OCI-LY7 (cell line): ENCODE data around the gene HNRNPL. TPM values are rescaled to one million over a fixed set of nuclear protein-coding genes. Genes with fewer than 3 reads are reported as not detected.

Source experiments
- BruUV-seq: library from RNA; stranded (reverse); fragments of 400-500 nt; replicated peaks from 2 replicates; lab custom pipeline; 2021; lab: Mats Ljungman, UMichigan
- CTCF ChIA-PET: fragments of 300-600 bp; sonication (Branson Sonifier 250); formaldehyde crosslinking; loops from one replicate; lab custom pipeline; 2022; ENCODE audit warnings: antibody characterized with exemption; ENCODE audit not compliant: unreplicated experiment; lab: Charles Lee
- POLR2A ChIA-PET: fragments of 300-600 bp; sonication (Branson Sonifier 250); formaldehyde crosslinking; loops from one replicate; lab custom pipeline; 2022; ENCODE audit warnings: antibody characterized with exemption; lab: Charles Lee
- DNase-seq: peaks from one replicate; pipeline ENCODE4 v3.0.0-alpha.2; 2015; ENCODE audit warnings: low spot score
- H2AFZ ChIP-seq: fragments of 200-600 bp; sonication (generic), shearing (Covaris generic); 2 replicates; pipeline ENCODE4 v1.6.1; 2014; ENCODE audit warnings: mild to moderate bottlenecking, antibody characterized with exemption, low read length, moderate library complexity
- H3K27ac ChIP-seq: fragments of 200-600 bp; sonication (generic); 2 replicates; pipeline ENCODE4 v1.5.1; 2014; ENCODE audit warnings: mixed run types, low read depth, mild to moderate bottlenecking, moderate library complexity, low read length, inconsistent platforms; ENCODE audit not compliant: poor library complexity, severe bottlenecking
- H3K36me3 ChIP-seq: fragments of 200-600 bp; sonication (generic); 2 replicates; pipeline ENCODE4 v1.6.1; 2014; ENCODE audit warnings: mild to moderate bottlenecking, antibody characterized with exemption, low read length, moderate library complexity, mixed read lengths; ENCODE audit not compliant: insufficient read depth
- H3K4me1 ChIP-seq: fragments of 200-600 bp; sonication (generic); 2 replicates; pipeline ENCODE4 v1.5.1; 2014; ENCODE audit warnings: mild to moderate bottlenecking, low read length; ENCODE audit not compliant: insufficient read depth, poor library complexity, severe bottlenecking
- H3K4me2 ChIP-seq: fragments of 200-600 bp; sonication (generic); 2 replicates; pipeline ENCODE4 v1.6.1; 2014; ENCODE audit warnings: mild to moderate bottlenecking, low read length
- H3K4me3 ChIP-seq: fragments of 200-600 bp; sonication (generic); 2 replicates; pipeline ENCODE4 v1.5.1; 2014; ENCODE audit warnings: mild to moderate bottlenecking, low read depth, low read length; ENCODE audit not compliant: poor library complexity, severe bottlenecking
- H3K79me2 ChIP-seq: fragments of 200-600 bp; sonication (generic); 2 replicates; pipeline ENCODE4 v1.6.1; 2016; ENCODE audit warnings: low read depth, mild to moderate bottlenecking, low read length, moderate library complexity, mixed read lengths; ENCODE audit not compliant: insufficient read depth
- H3K9me2 ChIP-seq: fragments of 200-600 bp; sonication (generic); 2 replicates; pipeline ENCODE4 v1.6.1; 2016; ENCODE audit warnings: mild to moderate bottlenecking, low read length, mixed read lengths; ENCODE audit not compliant: insufficient read depth
- H3K9me3 ChIP-seq: fragments of 200-600 bp; sonication (generic); 2 replicates; pipeline ENCODE4 v1.6.1; 2014; ENCODE audit warnings: mild to moderate bottlenecking, mixed run types, low read length, mixed read lengths
- H4K20me1 ChIP-seq: fragments of 200-600 bp; sonication (generic); 2 replicates; pipeline ENCODE4 v1.6.1; 2014; ENCODE audit warnings: mild to moderate bottlenecking, antibody characterized with exemption, low read length, moderate library complexity, mixed read lengths; ENCODE audit not compliant: insufficient read depth
- CTCF ChIP-seq: fragments of 200-600 bp; sonication (generic); conservative IDR thresholded peaks from 2 replicates; pipeline ENCODE4 v1.5.1; 2014; ENCODE audit warnings: mild to moderate bottlenecking, antibody characterized with exemption, low read length, moderate library complexity, mixed read lengths
- EZH2phosphoT487 ChIP-seq: fragments of 200-600 bp; sonication (generic); IDR thresholded peaks from 2 replicates; pipeline ENCODE4 v1.6.1; 2018; ENCODE audit warnings: low read depth, borderline replicate concordance, mild to moderate bottlenecking, mixed run types, antibody characterized with exemption, low read length, moderate library complexity, mixed read lengths
- intact Hi-C: fragments of 100-400 bp; cut with micrococcal nuclease; formaldehyde crosslinking; loops from one replicate; pipeline ENCODE4 v1.10.0; 2022; ENCODE audit not compliant: unreplicated experiment
- small RNA-seq: library from RNA; depleted of rRNA; stranded (forward); fragments of <200 nt; gene quantifications from one replicate; pipeline ENCODE3, GENCODE V24; 2014
- total RNA-seq, 2 experiments: library from RNA; depleted of rRNA in 1 of 2; stranded (reverse); fragments of >200 nt in 1 of 2; shearing (Covaris generic) in 1 of 2; gene quantifications; 2 replicates each; pipeline ENCODE4 v1.2.3, GENCODE V29; 2014 to 2022

Gene HNRNPL
- total RNA-seq, 2 experiments from 2014 or later, result 263 to 655 TPM

- POLR2A ChIA-PET, result no interaction called here
- Histone ChIP-seq H4K20me1 (no peaks in the 10 kb centered on the region), H3K9me3 (no peaks in the 10 kb centered on the region), H3K4me2 (no peak within 1 kb of the TSS), H2AFZ (no peak within 1 kb of the TSS), H3K4me1 (no peaks in the 10 kb centered on the region), H3K27ac (no peak within 1 kb of the TSS), H3K9me2 (no peaks in the 10 kb centered on the region), H3K79me2 (no peaks in the 10 kb centered on the region), H3K4me3 (no peak within 1 kb of the TSS), H3K36me3 (no peaks in the 10 kb centered on the region)
- no TSS peak for BruUV-seq
- intact Hi-C loops, result no loop called here
- CTCF ChIA-PET, result no interaction called here
- no peak for DNase-seq
- no peak for TF ChIP-seq CTCF
- TF ChIP-seq EZH2phosphoT487, result no peak
Measured at GRCh38 chr19:38788478-38789243, 61.1 kb downstream of the HNRNPL start, which contains the start of gene LGALS7B. TSS of gene LGALS7B (plus strand) at chr19:38789200. CDS start at chr19:38789227, 27 bp downstream.

DNA sequence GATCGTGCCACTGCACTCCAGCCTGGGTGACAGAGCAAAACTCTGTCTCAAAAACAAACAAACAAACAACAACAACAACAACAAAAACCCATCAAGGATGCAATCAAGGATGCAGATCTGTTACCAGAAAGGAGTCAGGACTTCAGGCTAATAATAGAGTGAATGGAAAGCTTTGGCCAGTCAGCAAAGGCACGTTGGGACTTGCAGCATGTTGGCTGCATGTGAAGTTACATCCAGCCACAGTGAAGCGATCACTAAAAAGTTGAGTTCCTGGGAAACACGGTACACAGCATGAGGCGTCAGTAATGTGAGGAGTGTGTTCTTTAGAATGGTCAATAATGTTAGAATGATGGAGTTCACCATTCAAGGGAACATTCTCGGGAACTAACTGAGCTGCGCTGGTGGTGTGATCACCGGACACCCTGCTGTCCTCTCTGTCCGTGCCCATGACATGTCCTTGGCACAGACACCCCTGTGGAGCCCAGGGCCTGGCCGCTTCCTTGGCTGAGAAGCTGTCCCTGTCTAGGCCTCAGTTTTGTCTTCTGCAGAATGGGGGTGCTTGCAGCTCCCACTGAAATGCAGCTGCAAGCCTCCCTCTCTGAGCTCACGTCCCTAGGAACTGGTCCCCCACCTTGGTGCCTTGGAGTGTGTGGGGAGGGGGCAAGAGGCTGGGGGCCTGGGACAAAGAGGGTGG lies 63.1 kb downstream of the HNRNPL start:
- intact Hi-C loops, result no loop called here
- no peaks in the 10 kb centered on the region for H3K36me3 ChIP-seq
- H4K20me1 ChIP-seq, result no peaks in the 10 kb centered on the region
- H3K4me1 ChIP-seq, result no peaks in the 10 kb centered on the region
- DNase-seq, result no peak
- CTCF ChIA-PET, result no interaction called here
- no peak overlapping the region for H3K27ac ChIP-seq
- H3K9me3 ChIP-seq, result no peaks in the 10 kb centered on the region
- H3K79me2 ChIP-seq, result no peaks in the 10 kb centered on the region
- H3K4me2 ChIP-seq, result no peak overlapping the region
- POLR2A ChIA-PET, result no interaction called here
- no peaks in the 10 kb centered on the region for H3K9me2 ChIP-seq
- no peak for TF ChIP-seq EZH2phosphoT487
- TF ChIP-seq CTCF, result no peak
- H2AFZ ChIP-seq, result no peak overlapping the region
- H3K4me3 ChIP-seq, result no peak overlapping the region
- BruUV-seq, result no TSS peak

Small RNA genes within 50 kb of the gene (small RNA-seq; reads per million reads assigned to genes)
- gene RNU6-140P, result not detected

Other genes with a start within 250 kb of the HNRNPL start
- gene MAP4K1, start 232.0 kb downstream of the HNRNPL start, total RNA-seq (2014; rRNA removed; shearing (Covaris generic)), result 102 and 108 TPM in 2 replicates
- gene MAP4K1, start 232.0 kb downstream of the HNRNPL start, total RNA-seq (2022), result 313 and 331 TPM in 2 replicates
- gene EIF3K, start 230.8 kb downstream of the HNRNPL start, total RNA-seq (2014; rRNA removed; shearing (Covaris generic)), result 321 and 325 TPM in 2 replicates
- 353 and 364 TPM in 2 replicates for gene EIF3K, start 230.8 kb downstream of the HNRNPL start, total RNA-seq (2022)
- gene ACTN4, start 202.3 kb downstream of the HNRNPL start, total RNA-seq (2014; rRNA removed; shearing (Covaris generic)), result 86.8 and 96.9 TPM in 2 replicates
- gene ACTN4, start 202.3 kb downstream of the HNRNPL start, total RNA-seq (2022), result 147 and 178 TPM in 2 replicates
- 1.2 and 2.9 TPM in 2 replicates for gene CAPN12, start 105.5 kb downstream of the HNRNPL start, total RNA-seq (2014; rRNA removed; shearing (Covaris generic))
- 2.6 and 3.7 TPM in 2 replicates for gene CAPN12, start 105.5 kb downstream of the HNRNPL start, total RNA-seq (2022)
- not detected in 2 replicates for gene LGALS7, start 76.5 kb downstream of the HNRNPL start, total RNA-seq (2014; rRNA removed; shearing (Covaris generic))
- not detected in 2 replicates for gene LGALS7, start 76.5 kb downstream of the HNRNPL start, total RNA-seq (2022)
- gene LGALS7B, start 60.8 kb downstream of the HNRNPL start, total RNA-seq (2014; rRNA removed; shearing (Covaris generic)), result not detected in 2 replicates
- not detected in 2 replicates for gene LGALS7B, start 60.8 kb downstream of the HNRNPL start, total RNA-seq (2022)
- 0.70 and 1.0 TPM in 2 replicates for gene LGALS4, start 37.0 kb downstream of the HNRNPL start, total RNA-seq (2014; rRNA removed; shearing (Covaris generic))
- gene LGALS4, start 37.0 kb downstream of the HNRNPL start, total RNA-seq (2022), result 1.1 and 1.3 TPM in 2 replicates
- gene ECH1, start 18.2 kb downstream of the HNRNPL start, total RNA-seq (2014; rRNA removed; shearing (Covaris generic)), result 68.8 and 70.9 TPM in 2 replicates
- gene ECH1, start 18.2 kb downstream of the HNRNPL start, total RNA-seq (2022), result 124 and 134 TPM in 2 replicates
- gene RINL, start 28.3 kb upstream of the HNRNPL start, total RNA-seq (2014; rRNA removed; shearing (Covaris generic)), result 26.3 and 33.3 TPM in 2 replicates
- gene RINL, start 28.3 kb upstream of the HNRNPL start, total RNA-seq (2022), result 38.4 and 42.1 TPM in 2 replicates
- gene SIRT2, start 49.6 kb upstream of the HNRNPL start, total RNA-seq (2014; rRNA removed; shearing (Covaris generic)), result 25.5 and 26.0 TPM in 2 replicates
- gene SIRT2, start 49.6 kb upstream of the HNRNPL start, total RNA-seq (2022), result 30.0 and 32.1 TPM in 2 replicates
- 16.0 and 20.4 TPM in 2 replicates for gene NFKBIB, start 50.0 kb upstream of the HNRNPL start, total RNA-seq (2014; rRNA removed; shearing (Covaris generic))
- 22.0 and 25.3 TPM in 2 replicates for gene NFKBIB, start 50.0 kb upstream of the HNRNPL start, total RNA-seq (2022)
- gene CCER2, start 62.2 kb upstream of the HNRNPL start, total RNA-seq (2014; rRNA removed; shearing (Covaris generic)), result 1.5 and 7.0 TPM in 2 replicates
- 3.3 and 4.3 TPM in 2 replicates for gene CCER2, start 62.2 kb upstream of the HNRNPL start, total RNA-seq (2022)
- gene SARS2, start 80.8 kb upstream of the HNRNPL start, total RNA-seq (2014; rRNA removed; shearing (Covaris generic)), result 29.5 and 37.7 TPM in 2 replicates
- gene SARS2, start 80.8 kb upstream of the HNRNPL start, total RNA-seq (2022), result 50.2 and 52.8 TPM in 2 replicates
- gene MRPS12, start 81.0 kb upstream of the HNRNPL start, total RNA-seq (2014; rRNA removed; shearing (Covaris generic)), result 74.6 TPM in 2 replicates
- 55.5 and 63.5 TPM in 2 replicates for gene MRPS12, start 81.0 kb upstream of the HNRNPL start, total RNA-seq (2022)
- not detected in 2 replicates for gene FBXO17, start 125.8 kb upstream of the HNRNPL start, total RNA-seq (2014; rRNA removed; shearing (Covaris generic))
- gene FBXO17, start 125.8 kb upstream of the HNRNPL start, total RNA-seq (2022), result not detected in 2 replicates
- 1.0 TPM in 1 of 2 replicates, not detected in the other for gene FBXO27, start 182.6 kb upstream of the HNRNPL start, total RNA-seq (2014; rRNA removed; shearing (Covaris generic))
- 9.6 and 10.5 TPM in 2 replicates for gene FBXO27, start 182.6 kb upstream of the HNRNPL start, total RNA-seq (2022)
- gene ACP7, start 234.4 kb upstream of the HNRNPL start, total RNA-seq (2014; rRNA removed; shearing (Covaris generic)), result not detected in 2 replicates
- gene ACP7, start 234.4 kb upstream of the HNRNPL start, total RNA-seq (2022), result not detected in 2 replicates